Raji (cell line): ENCODE measurements around the gene ABCB9.
A peak's percentile ranks its signal among the peaks of the same experiment; 100 is the strongest.

Experiments used
- POLR2A ChIP-seq: IDR thresholded peaks from 2 replicates; pipeline ENCODE4 v1.6.1; 2011; ENCODE audit warnings: low read depth, low read length, control low read depth; ENCODE audit not compliant: insufficient read depth

Gene ABCB9

DNA sequence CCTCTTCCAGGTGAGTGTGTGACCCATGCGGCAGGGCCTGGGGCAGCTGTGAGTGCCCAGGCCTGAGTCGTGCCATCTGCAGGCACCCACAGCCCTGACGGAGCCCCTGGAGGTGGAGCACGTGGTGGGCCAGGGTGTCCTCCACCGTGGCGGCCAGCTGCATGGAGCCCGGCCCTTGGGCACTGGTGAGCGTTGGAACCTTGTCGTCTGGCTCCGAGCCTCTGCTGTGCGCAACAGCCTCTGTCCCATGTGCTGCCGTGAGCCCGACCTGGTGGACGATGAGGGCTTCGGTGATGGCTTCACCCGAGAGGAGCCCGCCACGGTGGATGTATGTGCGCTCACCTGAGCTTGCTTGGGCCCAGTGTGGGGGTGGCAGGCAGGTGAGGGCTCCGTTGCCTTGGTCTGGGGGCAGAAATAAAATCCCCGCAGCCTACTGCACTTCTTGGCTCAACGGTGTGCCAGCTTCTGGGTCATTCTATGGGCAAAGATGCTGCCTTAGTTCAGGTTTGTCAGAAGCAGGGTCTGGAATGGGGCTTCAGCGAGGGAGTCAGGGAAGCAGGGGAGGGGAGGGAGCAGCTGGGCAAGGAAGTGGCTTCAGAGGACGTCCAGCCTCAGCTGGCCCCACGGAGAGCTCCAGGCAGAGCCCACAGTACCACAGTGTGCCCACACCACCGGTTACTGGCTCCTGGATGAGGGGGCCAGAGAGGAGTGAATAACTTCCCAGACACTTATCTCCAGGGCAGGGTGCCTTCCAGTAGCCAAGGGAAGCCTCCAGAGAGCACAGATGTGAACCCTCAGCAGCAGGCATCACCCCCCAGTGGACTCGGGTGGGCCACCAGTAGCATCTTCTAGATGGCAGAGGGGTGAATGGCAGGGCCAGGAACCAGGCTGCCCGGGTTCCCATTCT lies 13.0 kb upstream of the ABCB9 start:
- TF ChIP-seq POLR2A, result no peak

DNA sequence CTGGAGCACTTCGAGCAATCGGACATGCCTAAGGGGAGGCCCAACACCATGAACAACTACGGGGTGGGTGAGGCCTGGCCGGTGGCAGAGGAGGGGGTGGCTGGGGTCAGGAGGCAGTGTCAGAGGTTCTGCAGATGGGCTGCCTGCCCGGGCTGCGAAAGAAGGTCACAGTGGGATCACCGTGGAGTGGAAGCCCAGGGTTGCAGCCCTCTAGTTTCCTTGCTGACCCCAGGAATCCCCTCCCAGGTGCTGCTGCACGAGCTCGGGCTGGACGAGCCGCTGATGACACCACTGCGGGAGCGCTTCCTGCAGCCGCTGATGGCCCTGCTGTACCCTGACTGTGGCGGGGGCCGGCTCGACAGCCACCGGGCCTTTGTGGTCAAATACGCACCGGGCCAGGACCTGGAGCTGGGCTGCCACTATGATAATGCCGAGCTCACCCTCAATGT lies 12.3 kb upstream of the ABCB9 start:
- TF ChIP-seq POLR2A, result no peak

DNA sequence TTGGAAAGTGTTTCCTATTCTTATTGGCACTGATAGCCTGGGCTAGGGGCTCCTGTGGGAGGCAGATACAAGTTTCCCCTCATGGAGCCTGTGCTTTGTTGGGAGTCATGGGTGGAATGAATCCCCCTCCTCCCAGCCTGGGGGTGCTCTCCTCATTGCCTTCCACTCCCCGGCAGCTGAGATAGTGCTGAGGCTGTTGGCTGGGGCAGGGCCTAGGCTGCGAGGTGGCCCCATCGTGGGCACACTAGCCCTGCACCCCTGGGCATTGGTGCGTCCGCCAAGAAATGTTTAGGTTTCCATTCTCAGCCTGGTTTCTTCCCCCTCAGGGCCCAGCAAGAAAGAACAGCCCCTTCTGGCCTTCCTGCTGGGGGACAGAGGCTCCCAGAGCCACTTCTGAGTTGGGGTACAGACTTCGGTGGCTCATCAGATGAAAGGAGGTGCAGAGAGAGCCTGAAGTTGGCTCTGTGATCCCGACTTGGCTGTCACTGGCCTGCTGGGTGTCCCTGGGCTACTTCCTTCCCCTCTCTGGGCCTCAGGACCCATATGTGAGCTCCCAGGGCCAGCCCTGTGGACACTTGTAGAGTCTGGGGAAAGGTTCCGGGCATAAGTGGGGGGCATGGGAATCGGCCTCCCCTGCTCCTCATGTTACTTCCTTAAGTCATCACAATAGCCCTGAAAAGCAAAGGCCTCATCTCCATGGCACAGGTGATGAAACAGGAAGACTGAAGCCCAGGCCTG lies 11.6 kb upstream of the ABCB9 start:
- no peak for TF ChIP-seq POLR2A

DNA sequence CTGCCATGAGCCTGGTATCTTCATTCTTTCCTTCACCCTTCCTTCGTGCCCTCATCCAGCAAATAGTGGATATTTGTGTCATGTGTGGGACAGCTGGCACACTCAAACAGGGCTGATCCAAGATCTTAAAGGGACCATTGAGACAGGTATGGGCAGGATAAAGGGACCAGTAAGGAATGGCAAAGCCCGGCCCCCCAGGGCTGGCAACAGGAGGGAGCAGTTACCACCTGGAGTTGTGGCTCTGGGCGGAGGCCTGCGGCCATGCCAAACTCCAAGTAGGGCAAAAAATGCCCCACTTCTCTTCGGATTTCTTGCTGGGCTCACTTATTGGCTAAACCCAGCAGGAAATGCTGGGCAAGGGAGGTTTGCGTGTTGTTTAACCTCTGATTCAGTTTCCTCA lies 10.9 kb upstream of the ABCB9 start:
- no peak for TF ChIP-seq POLR2A

DNA sequence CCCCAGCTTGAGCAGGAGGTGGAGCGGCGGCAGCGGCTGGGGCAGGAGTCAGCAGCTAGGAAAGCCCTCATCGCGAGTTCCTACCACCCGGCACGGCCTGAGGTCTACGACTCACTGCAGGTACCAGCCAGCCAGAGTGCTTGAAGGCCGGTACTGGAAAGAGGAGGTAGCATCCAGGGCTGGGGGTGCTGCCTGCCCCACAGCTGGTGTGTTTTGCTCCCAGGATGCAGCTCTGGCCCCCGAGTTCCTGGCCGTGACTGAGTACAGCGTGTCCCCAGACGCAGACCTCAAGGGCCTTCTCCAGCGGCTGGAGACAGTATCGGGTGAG lies 10.3 kb upstream of the ABCB9 start:
- no peak for TF ChIP-seq POLR2A

DNA sequence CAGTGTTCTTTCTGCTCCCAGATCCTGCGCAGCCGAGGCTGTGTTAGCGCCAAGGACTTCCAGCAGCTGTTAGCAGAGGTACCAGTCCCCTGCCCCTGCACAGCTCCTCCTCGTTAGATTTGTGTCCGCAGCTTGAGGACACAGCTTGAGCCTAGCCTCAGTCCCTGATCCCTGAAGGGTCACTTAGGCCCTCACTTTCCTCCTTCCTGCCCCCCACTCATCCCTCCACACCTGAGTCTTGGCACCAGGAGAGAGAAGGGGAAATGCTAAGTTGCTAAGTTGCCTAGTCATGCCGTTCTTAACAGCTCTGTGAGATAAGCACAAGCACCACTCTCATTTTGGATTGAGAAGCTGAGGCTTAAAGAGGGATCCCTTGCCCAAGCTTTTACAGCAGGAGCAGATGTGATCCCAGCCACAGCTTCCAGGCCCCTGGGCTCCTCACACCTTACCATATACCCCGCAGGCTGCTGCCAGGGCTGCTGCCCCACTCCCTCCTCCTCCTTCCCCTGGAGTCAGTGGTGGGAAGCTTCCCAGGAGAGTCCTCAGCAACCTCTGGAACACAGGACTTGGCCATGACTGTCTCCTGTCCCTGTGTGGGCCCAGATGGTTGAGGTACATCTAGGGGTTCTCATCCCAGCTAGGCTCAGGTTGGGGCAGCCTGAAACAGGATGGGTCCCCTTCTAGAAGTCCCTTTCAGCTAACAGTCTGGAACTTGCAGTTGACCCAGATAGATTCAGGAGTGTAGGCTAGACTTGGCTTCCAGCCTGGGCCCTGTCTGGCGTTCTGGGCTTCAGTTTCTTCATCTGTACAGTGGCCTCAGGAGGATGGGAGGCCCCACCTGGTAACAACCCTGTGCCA lies 9.8 kb upstream of the ABCB9 start:
- no peak for TF ChIP-seq POLR2A

DNA sequence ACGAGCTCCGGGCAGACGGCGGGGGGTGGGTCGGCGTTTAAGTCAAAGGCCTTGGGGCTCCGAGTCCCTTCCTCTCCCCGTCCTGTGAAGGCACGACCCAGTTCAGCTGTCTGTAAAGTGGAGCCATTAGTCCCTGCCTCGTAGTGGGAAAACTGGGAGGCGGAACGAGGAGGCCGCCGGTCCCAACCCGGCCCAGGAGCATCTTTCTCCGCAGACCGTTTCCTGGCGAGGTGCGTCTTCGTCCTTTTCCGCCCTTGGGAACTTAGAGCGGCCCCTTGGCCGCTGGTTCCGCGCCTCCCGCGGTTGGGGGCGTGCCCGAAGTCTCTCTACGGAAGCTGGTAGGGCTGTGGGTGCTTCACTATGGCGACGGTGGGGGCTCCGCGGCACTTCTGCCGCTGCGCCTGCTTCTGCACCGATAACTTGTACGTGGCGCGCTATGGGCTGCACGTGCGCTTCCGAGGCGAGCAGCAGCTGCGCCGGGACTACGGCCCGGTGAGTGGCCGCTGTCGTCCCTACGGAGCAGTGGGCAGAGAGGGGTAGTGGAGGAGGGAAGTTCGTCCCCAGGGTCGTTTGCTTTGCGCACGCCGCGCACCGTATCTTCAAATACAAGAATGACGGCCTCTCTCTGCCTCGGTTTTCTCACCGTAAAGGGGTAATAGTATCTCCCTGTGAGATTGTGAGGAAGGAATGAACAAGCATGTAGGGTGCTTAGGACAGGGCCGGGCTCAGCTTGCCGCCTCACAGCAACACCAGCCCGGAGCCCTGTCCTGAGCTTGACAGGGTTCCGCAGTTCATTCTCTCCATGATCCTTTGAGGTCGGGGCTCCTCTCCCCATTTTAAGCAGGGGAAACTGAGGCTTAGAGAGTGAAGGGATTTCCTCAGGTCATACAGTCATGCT lies 8.9 kb upstream of the ABCB9 start, which contains the start of gene OGFOD2:
TSS of gene OGFOD2 (plus strand) at position 353 of the 898 bp plus-strand sequence. CDS start at position 361, 8 bp downstream.
- peak; percentile 88 for TF ChIP-seq POLR2A

DNA sequence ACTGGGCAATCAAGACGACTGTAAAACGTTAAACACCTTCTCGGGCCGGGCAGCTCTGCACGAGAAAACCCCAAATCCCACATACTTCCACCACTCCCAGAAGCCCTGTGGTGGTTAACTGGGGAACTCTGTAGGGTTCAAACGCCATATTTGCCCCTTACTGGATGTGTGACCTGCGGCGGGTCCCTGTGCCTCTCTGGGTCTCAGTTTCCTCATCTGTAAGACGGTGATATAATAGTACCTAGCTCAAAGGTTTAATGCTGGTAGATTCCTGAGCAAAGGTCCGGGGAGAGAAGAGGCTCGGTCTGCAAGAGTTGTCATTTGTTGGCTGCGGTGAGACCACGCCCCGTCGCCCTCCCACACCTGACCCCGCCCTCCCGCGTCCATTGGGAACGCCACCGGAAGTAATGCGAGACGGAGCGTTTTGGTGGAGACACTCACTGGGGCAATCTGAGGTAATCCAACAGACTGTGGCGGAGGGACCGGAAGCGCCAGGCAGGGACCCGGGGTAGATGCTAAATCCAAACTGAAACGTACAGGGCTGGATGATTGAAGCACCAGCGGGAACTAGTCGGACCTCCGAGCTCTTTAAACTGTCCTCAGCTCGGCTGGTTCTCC lies 8.1 kb upstream of the ABCB9 start:
- peak; percentile 74 for TF ChIP-seq POLR2A

DNA sequence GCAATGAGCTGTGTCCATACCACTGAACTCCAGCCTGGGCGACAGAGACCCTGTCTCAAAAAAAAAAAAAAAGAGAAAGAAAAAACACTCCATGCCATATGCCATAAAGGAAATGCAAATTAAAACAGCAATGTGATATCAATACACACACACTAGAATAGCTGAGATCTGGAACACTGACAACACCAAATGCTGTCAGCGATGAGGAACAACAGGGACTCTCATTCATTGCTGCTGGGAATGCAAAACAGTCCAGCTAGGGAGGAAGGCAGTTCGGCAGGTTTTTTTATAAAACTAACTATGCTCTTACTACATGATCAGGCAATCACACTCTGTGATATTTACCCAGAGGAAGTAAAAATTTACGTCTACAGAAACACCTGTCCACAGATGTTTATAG lies 3.4 kb upstream of the ABCB9 start:
- no peak for TF ChIP-seq POLR2A

DNA sequence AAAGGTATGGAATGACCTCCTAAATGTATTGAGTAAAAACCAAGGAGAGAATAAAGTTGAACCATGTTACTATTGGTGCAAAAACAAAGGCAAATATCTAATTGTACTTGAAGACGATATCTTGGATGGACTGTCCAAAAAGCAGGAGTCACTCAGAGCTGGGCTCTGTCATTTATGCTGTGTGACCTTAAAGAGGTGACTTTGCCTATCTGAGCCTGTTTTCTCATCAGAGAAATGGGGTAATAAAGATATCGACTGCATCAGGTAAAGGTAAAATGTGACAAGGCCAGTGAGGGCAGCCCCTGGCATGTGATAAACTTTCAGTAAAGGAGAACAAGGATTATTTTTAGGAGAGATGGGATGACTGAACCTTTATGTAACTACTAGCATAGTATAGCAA lies 1.8 kb upstream of the ABCB9 start:
- no peak for TF ChIP-seq POLR2A

DNA sequence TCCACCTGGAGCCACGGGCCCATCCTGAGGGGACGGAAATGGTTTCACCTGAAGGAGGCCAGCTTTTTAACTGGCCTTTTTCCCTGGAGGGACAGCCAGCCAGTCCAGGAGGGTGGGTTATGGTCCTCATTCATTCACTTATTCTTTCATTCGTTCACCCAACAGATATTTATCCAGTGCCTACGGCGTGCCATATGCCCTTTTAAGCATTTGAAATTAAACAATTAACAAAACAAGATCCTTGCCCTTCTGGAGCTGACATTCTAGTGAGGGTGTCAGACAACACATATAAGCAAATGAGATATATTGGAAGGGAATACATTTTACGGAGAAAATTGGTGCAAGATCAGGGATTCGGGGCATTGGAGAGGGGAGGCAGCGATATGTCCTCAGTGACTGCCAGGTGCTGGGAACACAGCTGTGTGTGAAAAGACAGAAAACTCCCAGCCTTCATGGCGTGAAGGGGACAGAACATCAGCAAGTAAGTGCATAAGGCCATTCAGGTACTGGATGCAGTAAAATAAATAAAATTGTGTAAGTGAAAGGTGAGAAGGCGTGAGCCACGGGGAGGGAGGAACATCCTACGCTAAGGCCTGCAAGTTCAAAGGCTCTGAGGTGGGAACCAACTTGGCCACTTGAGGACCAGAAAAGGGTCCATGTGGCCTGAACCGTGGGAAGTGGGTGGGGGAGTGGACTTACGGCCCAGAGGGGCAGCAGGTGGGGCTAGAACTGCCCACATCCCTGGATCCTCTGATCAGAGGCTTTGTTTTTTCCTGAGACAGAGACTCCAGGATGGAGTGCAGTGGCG lies 684 bp upstream of the ABCB9 start:
- no peak for TF ChIP-seq POLR2A

DNA sequence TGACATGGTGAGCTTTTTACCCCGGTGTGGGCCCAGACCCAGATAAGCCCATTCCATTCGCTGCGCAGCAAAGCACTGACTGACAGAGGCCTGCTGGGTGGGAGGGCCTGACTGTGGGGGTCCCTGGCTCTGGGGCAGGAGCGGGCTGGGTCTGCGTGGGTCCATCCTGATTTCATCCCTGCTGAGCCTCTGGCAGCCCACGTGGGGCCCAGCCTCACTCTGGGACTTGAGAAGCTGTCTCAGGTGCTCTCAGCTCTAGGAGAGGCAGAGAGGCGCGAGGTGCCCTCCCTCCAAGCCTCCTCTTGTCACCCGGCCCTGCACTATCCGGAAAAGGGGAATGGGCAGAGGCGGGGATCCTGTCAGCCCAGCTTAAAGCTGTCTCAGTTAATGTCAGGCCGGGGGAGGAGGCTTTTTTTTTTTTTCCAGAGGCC lies 927 bp downstream of the ABCB9 start:
- TF ChIP-seq POLR2A, result no peak
